Measurements from ENCODE around the gene CCDC40. TPM values are rescaled to one million over a fixed set of nuclear protein-coding genes. Genes with fewer than 3 reads are reported as not detected.
A peak's percentile ranks its signal among the peaks of the same experiment; 100 is the strongest.

Gene CCDC40
- total RNA-seq, 4 donors from 2014 or later = 6.7 to 17.3 (median 9.4) TPM

- Histone ChIP-seq H3K4me3 (replicated peaks in 1 of 3) (no peak overlapping the region), H3K9me3 (no peaks in the 10 kb centered on the region), H3K36me3 (no peaks in the 10 kb centered on the region), H3K27me3 (no peaks in the 10 kb centered on the region), H3K4me1 (peaks cover 0 to 9% of the 10 kb centered on the region in 2 donors), H3K27ac (no peak overlapping the region)
- DNase-seq = peak in 1 of 2 donors; percentile 1
- intact Hi-C loops (cut with DNase I) = loop anchor here (5.0 kb wide), 1 partner anchor 34 kb away; no protein-coding TSS in a partner anchor
- 88 to 93% methylated on average over 31 to 33 of the region's 40 CpGs for WGBS, 2 donors
- no peak for TF ChIP-seq CTCF (IDR thresholded peaks at IDR 0.05)
- no peak for TF ChIP-seq POLR2A (IDR thresholded peaks at IDR 0.05)
Observed at GRCh38 chr17:80108036-80108971, 71.9 kb downstream of the CCDC40 start.

GRCh38 chr17:80109066-80109660, 72.7 kb downstream of the CCDC40 start:
- 85 to 91% methylated on average over 12 to 13 of the region's 13 CpGs for WGBS, 2 donors
- no peak for TF ChIP-seq CTCF (IDR thresholded peaks at IDR 0.05)
- TF ChIP-seq POLR2A (IDR thresholded peaks at IDR 0.05) = no peak
- Histone ChIP-seq H3K36me3 (no peaks in the 10 kb centered on the region), H3K9me3 (no peaks in the 10 kb centered on the region), H3K4me3 (replicated peaks in 1 of 3) (no peak overlapping the region), H3K27ac (no peak overlapping the region), H3K4me1 (peaks cover 0 to 7% of the 10 kb centered on the region in 2 donors), H3K27me3 (no peaks in the 10 kb centered on the region)
- DNase-seq = peak in 1 of 2 donors; percentile 1
- intact Hi-C loops (cut with DNase I) = loop anchor here (5.0 kb wide), 1 partner anchor 33 kb away; no protein-coding TSS in a partner anchor

- whole genome bisulfite sequencing, 2 donors = 90 to 94% methylated on average over 24 to 25 of the region's 30 CpGs
- Histone ChIP-seq H3K27ac (no peak overlapping the region), H3K27me3 (no peaks in the 10 kb centered on the region), H3K36me3 (no peaks in the 10 kb centered on the region), H3K4me3 (replicated peaks in 1 of 3) (no peak overlapping the region), H3K9me3 (no peaks in the 10 kb centered on the region), H3K4me1 (no peaks in the 10 kb centered on the region)
- intact Hi-C loops (cut with DNase I) = loop anchor here (5.0 kb wide), 1 partner anchor 32 kb away; no protein-coding TSS in a partner anchor
- DNase-seq = no peak
- no peak for TF ChIP-seq CTCF (IDR thresholded peaks at IDR 0.05)
- TF ChIP-seq POLR2A (IDR thresholded peaks at IDR 0.05) = no peak
Observed at GRCh38 chr17:80109713-80110446, 73.4 kb downstream of the CCDC40 start.

- DNase-seq = no peak
- no peak overlapping the region for H3K27ac ChIP-seq
- no peak for TF ChIP-seq POLR2A (IDR thresholded peaks at IDR 0.05)
- TF ChIP-seq CTCF (IDR thresholded peaks at IDR 0.05) = no peak
- WGBS, 2 donors = 70 to 72% methylated on average over 4 to 7 of the region's 9 CpGs
- intact Hi-C loops (cut with DNase I) = no loop called here
- H3K4me1 ChIP-seq = no peaks in the 10 kb centered on the region
- no peaks in the 10 kb centered on the region for H3K36me3 ChIP-seq
- no peaks in the 10 kb centered on the region for H3K9me3 ChIP-seq
- H3K4me3 ChIP-seq (replicated peaks in 1 of 3) = no peak overlapping the region
- H3K27me3 ChIP-seq = no peaks in the 10 kb centered on the region
Observed at GRCh38 chr17:80110447-80110812, 74.0 kb downstream of the CCDC40 start.

All from thyroid gland (tissue), 4 donors.